ENCODE measurements around the gene NRAP. TPM values are rescaled to one million over a fixed set of nuclear protein-coding genes. Genes with fewer than 3 reads are reported as not detected.

The NRAP gene
- total RNA-seq (2014; rRNA removed; shearing (Covaris generic)) (not detected in 2 replicates), polyA plus RNA-seq (2016; fragmentation: Nextera tagmentation; extraction: Ambion mirVana) (not detected in 2 replicates)

GRCh38 chr10:113663908-113664307 is at the start of gene NRAP:
NRAP (minus strand) TSS chr10:113664041; CDS start chr10:113663882, 159 bp downstream.
- peaks cover 7% of the 10 kb centered on the region for H3K4me1 ChIP-seq (ENCODE audit: insufficient read depth)
- in situ Hi-C loops (cut with MboI), result no loop called here
- H3K9me2 ChIP-seq (ENCODE audit: insufficient read depth), result no peaks in the 10 kb centered on the region
- DNase-seq, result no peak
- H3K27ac ChIP-seq, result no peak within 1 kb of the TSS
- peaks cover 4% of the 10 kb centered on the region; the same call in 1 of the 2 replicates for H3F3A ChIP-seq (ENCODE audit: insufficient read depth)
- no peaks in the 10 kb centered on the region for H3K79me2 ChIP-seq (ENCODE audit: insufficient read depth)
- H3K36me3 ChIP-seq (ENCODE audit: low read depth), result no peaks in the 10 kb centered on the region
- no peak within 1 kb of the TSS for H2AFZ ChIP-seq
- H3K9ac ChIP-seq, result no peak within 1 kb of the TSS
- H4K20me1 ChIP-seq (ENCODE audit: insufficient read depth), result no peaks in the 10 kb centered on the region
- H3K4me2 ChIP-seq (ENCODE audit: unreplicated experiment), result no peak within 1 kb of the TSS
- H3K4me3 ChIP-seq, result no peak within 1 kb of the TSS
- TF ChIP-seq EZH2 (IDR thresholded peaks at IDR 0.05; ENCODE audit: insufficient read depth, poor library complexity, severe bottlenecking) (no peak), EZH2phosphoT487 (IDR thresholded peaks at IDR 0.05; ENCODE audit: insufficient read depth, low read depth) (no peak)
- no peaks in the 10 kb centered on the region for H3K9me3 ChIP-seq (ENCODE audit: low read depth)
- WGBS, 2 experiments (ENCODE audit: low coverage in 1 of 2, low lambda C conversion rate in 2 of 2, missing lambda C conversion rate in 2 of 2), result 88 to 89% methylated on average over 5 of the region's 5 CpGs
- H3K27me3 ChIP-seq (replicated peaks; ENCODE audit: insufficient read depth), result no peaks in the 10 kb centered on the region

GRCh38 chr10:113713640-113713982 is 49.8 kb upstream of the NRAP start:
- Histone ChIP-seq H3K4me2 (ENCODE audit: unreplicated experiment) (no peak overlapping the region), H4K20me1 (ENCODE audit: insufficient read depth) (no peaks in the 10 kb centered on the region; the same call in 1 of the 2 replicates), H3K4me3 (no peak overlapping the region), H3K27me3 (replicated peaks; ENCODE audit: insufficient read depth) (no peaks in the 10 kb centered on the region), H3K9me2 (ENCODE audit: insufficient read depth) (no peaks in the 10 kb centered on the region), H3K27ac (no peak overlapping the region), H3K4me1 (ENCODE audit: insufficient read depth) (peaks cover 15% of the 10 kb centered on the region), H3F3A (ENCODE audit: insufficient read depth) (peaks cover 26% of the 10 kb centered on the region), H3K36me3 (ENCODE audit: low read depth) (no peaks in the 10 kb centered on the region), H3K9me3 (ENCODE audit: low read depth) (no peaks in the 10 kb centered on the region), H3K79me2 (ENCODE audit: insufficient read depth) (no peaks in the 10 kb centered on the region; the same call in 1 of the 2 replicates), H3K9ac (no peak overlapping the region), H2AFZ (no peak overlapping the region)
- in situ Hi-C loops (cut with MboI), result no loop called here
- 78 to 89% methylated on average over 2 of the region's 2 CpGs for WGBS, 2 experiments (ENCODE audit: low coverage in 1 of 2, low lambda C conversion rate in 2 of 2, missing lambda C conversion rate in 2 of 2)
- no peak for DNase-seq
- TF ChIP-seq EZH2 (IDR thresholded peaks at IDR 0.05; ENCODE audit: insufficient read depth, poor library complexity, severe bottlenecking) (no peak), EZH2phosphoT487 (IDR thresholded peaks at IDR 0.05; ENCODE audit: insufficient read depth, low read depth) (no peak)

GRCh38 chr10:113712755-113713639 is 49.2 kb upstream of the NRAP start:
- no peak for TF ChIP-seq EZH2phosphoT487 (IDR thresholded peaks at IDR 0.05; ENCODE audit: insufficient read depth, low read depth)
- TF ChIP-seq EZH2 (IDR thresholded peaks at IDR 0.05; ENCODE audit: insufficient read depth, poor library complexity, severe bottlenecking), result no peak
- no peak overlapping the region for H3K4me3 ChIP-seq
- no peak overlapping the region for H2AFZ ChIP-seq
- no peaks in the 10 kb centered on the region for H3K27me3 ChIP-seq (replicated peaks; ENCODE audit: insufficient read depth)
- H3K27ac ChIP-seq, result no peak overlapping the region
- in situ Hi-C loops (cut with MboI), result no loop called here
- no peak for DNase-seq
- no peaks in the 10 kb centered on the region for H3K36me3 ChIP-seq (ENCODE audit: low read depth)
- H3K4me1 ChIP-seq (ENCODE audit: insufficient read depth), result peaks cover 15% of the 10 kb centered on the region
- WGBS, 2 experiments (ENCODE audit: low coverage in 1 of 2, low lambda C conversion rate in 2 of 2, missing lambda C conversion rate in 2 of 2), result 88 to 89% methylated on average over 8 of the region's 8 CpGs
- H3F3A ChIP-seq (ENCODE audit: insufficient read depth), result peaks cover 32% of the 10 kb centered on the region
- no peak overlapping the region for H3K4me2 ChIP-seq (ENCODE audit: unreplicated experiment)
- no peaks in the 10 kb centered on the region for H3K9me3 ChIP-seq (ENCODE audit: low read depth)
- no peaks in the 10 kb centered on the region for H3K9me2 ChIP-seq (ENCODE audit: insufficient read depth)
- no peak overlapping the region for H3K9ac ChIP-seq
- no peaks in the 10 kb centered on the region; the same call in 1 of the 2 replicates for H3K79me2 ChIP-seq (ENCODE audit: insufficient read depth)
- H4K20me1 ChIP-seq (ENCODE audit: insufficient read depth), result no peaks in the 10 kb centered on the region; the same call in 1 of the 2 replicates

- Histone ChIP-seq H3F3A (ENCODE audit: insufficient read depth) (peaks cover 32% of the 10 kb centered on the region), H3K9me2 (ENCODE audit: insufficient read depth) (no peaks in the 10 kb centered on the region), H3K27me3 (replicated peaks; ENCODE audit: insufficient read depth) (no peaks in the 10 kb centered on the region), H3K79me2 (ENCODE audit: insufficient read depth) (peaks cover 4% of the 10 kb centered on the region; the same call in 1 of the 2 replicates), H3K36me3 (ENCODE audit: low read depth) (no peaks in the 10 kb centered on the region), H3K4me1 (ENCODE audit: insufficient read depth) (peaks cover 15% of the 10 kb centered on the region), H3K9ac (no peak overlapping the region), H3K4me3 (no peak overlapping the region), H4K20me1 (ENCODE audit: insufficient read depth) (no peaks in the 10 kb centered on the region; the same call in 1 of the 2 replicates), H3K9me3 (ENCODE audit: low read depth) (no peaks in the 10 kb centered on the region), H2AFZ (no peak overlapping the region), H3K4me2 (ENCODE audit: unreplicated experiment) (no peak overlapping the region), H3K27ac (no peak overlapping the region)
- TF ChIP-seq EZH2 (IDR thresholded peaks at IDR 0.05; ENCODE audit: insufficient read depth, poor library complexity, severe bottlenecking), result no peak
- no peak for TF ChIP-seq EZH2phosphoT487 (IDR thresholded peaks at IDR 0.05; ENCODE audit: insufficient read depth, low read depth)
- DNase-seq, result no peak
- WGBS, 2 experiments (ENCODE audit: low coverage in 1 of 2, low lambda C conversion rate in 2 of 2, missing lambda C conversion rate in 2 of 2), result 94 to 98% methylated on average over 3 of the region's 3 CpGs
- in situ Hi-C loops (cut with MboI), result no loop called here
Measured at GRCh38 chr10:113712024-113712423, 48.2 kb upstream of the NRAP start.

Measured in GM23248 (cell line).